HCT116 (cell line): ENCODE measurements around the gene SLC39A5. TPM values are rescaled to one million over a fixed set of nuclear protein-coding genes. Genes with fewer than 3 reads are reported as not detected.
A peak's percentile ranks its signal among the peaks of the same experiment; 100 is the strongest.

ENCODE experiments used
- ATAC-seq: fragments of 200-7000 bp; cut with Tn5 transposase; 2 replicates; pipeline ENCODE4 v1.9.1; 2020; ENCODE audit warnings: mild to moderate bottlenecking, moderate library complexity
- BruUV-seq: library from RNA; stranded (reverse); fragments of 400-500 nt; replicated peaks from 2 replicates; lab custom pipeline; 2021; lab: Mats Ljungman, UMichigan
- CTCF ChIA-PET: fragments of 300-600 bp; sonication (Branson Sonifier 250); formaldehyde crosslinking; loops from one replicate; lab custom pipeline; 2021; ENCODE audit warnings: antibody characterized with exemption; lab: Charles Lee
- POLR2A ChIA-PET: fragments of 300-600, 350-600 bp; sonication (Branson Sonifier 250); formaldehyde crosslinking; loops from one replicate; lab custom pipeline; 2021; ENCODE audit warnings: antibody characterized with exemption; lab: Charles Lee
- RAD21 ChIA-PET, 2 experiments: fragments of 300-600 bp; sonication (Branson Sonifier 250); formaldehyde crosslinking; loops; one replicate each; lab custom pipeline; 2023; ENCODE audit warnings: low total read pairs in 2 of 2; ENCODE audit not compliant: uncharacterized antibody in 2 of 2, unreplicated experiment in 2 of 2, low non-redundant PET in 1 of 2; lab: Charles Lee
- DNase-seq: peaks from one replicate; pipeline ENCODE4 v3.0.0-alpha.2; 2010; ENCODE audit warnings: low read depth, low spot score
- H2AFZ ChIP-seq: fragments of 200-600 bp; shearing (Covaris generic), sonication (generic); 2 replicates; pipeline ENCODE4 v1.6.1; 2017; ENCODE audit warnings: low read depth, mixed run types, mixed read lengths, antibody characterized with exemption, low read length; ENCODE audit not compliant: poor library complexity, severe bottlenecking
- H3K27ac ChIP-seq: 2 replicates; pipeline ENCODE4 v1.5.1; 2012; ENCODE audit warnings: low read depth, low read length
- H3K27me3 ChIP-seq: fragments of 200-600 bp; sonication (generic); 2 replicates; pipeline ENCODE4 v1.6.1; 2016; ENCODE audit warnings: mixed run types, low read length, mixed read lengths; ENCODE audit not compliant: insufficient read depth
- H3K36me3 ChIP-seq, 2 experiments: fragments of 200-500 bp in 1 of 2; fragments of 200-600 bp in 1 of 2; sonication (Bioruptor generic) in 1 of 2; sonication (generic) in 1 of 2; 2 replicates each; pipeline versions ENCODE4 v1.5.1 to v1.6.1; 2014 to 2016; ENCODE audit warnings: low read length in 2 of 2, inconsistent platforms in 1 of 2, mixed read lengths in 1 of 2, mixed run types in 1 of 2; ENCODE audit not compliant: insufficient read depth in 2 of 2, control insufficient read depth in 1 of 2
- H3K4me1 ChIP-seq, 2 experiments: fragments of 200-600 bp in 1 of 2; sonication (generic) in 1 of 2; 2 replicates each; pipeline versions ENCODE4 v1.5.1 to v1.6.1; 2012 to 2017; ENCODE audit warnings: low read length in 2 of 2, inconsistent platforms in 1 of 2, mild to moderate bottlenecking in 1 of 2, mixed read lengths in 1 of 2, mixed run types in 1 of 2, moderate library complexity in 1 of 2; ENCODE audit not compliant: insufficient read depth in 2 of 2, control insufficient read depth in 1 of 2
- H3K4me2 ChIP-seq: fragments of 200-600 bp; sonication (generic); 2 replicates; pipeline ENCODE4 v1.6.1; 2017; ENCODE audit warnings: mixed run types, low read length, mixed read lengths
- H3K4me3 ChIP-seq, 2 experiments: fragments of 200-600 bp in 1 of 2; sonication (generic) in 1 of 2; replicated peaks in 1 of 2; 2 replicates each; pipeline ENCODE4 v1.5.1; 2011 to 2016; ENCODE audit warnings: low read length in 2 of 2, control low read depth in 1 of 2, low read depth in 1 of 2, mild to moderate bottlenecking in 1 of 2, mixed read lengths in 1 of 2, mixed run types in 1 of 2
- H3K79me2 ChIP-seq: fragments of 200-600 bp; sonication (generic); 2 replicates; pipeline ENCODE4 v1.6.1; 2017; ENCODE audit warnings: mild to moderate bottlenecking, mixed run types, low read length, moderate library complexity, mixed read lengths; ENCODE audit not compliant: insufficient read depth
- H3K9ac ChIP-seq: fragments of 200-600 bp; sonication (generic); 2 replicates; pipeline ENCODE4 v1.6.1; 2016; ENCODE audit warnings: low read length, mixed read lengths
- H3K9me2 ChIP-seq: fragments of 200-600 bp; sonication (generic), shearing (Covaris generic); 2 replicates; pipeline ENCODE4 v1.6.1; 2017; ENCODE audit warnings: mixed run types, mild to moderate bottlenecking, moderate library complexity; ENCODE audit not compliant: insufficient read depth
- H3K9me3 ChIP-seq, 2 experiments: fragments of 200-500 bp in 1 of 2; fragments of 200-600 bp in 1 of 2; sonication (Bioruptor generic) in 1 of 2; sonication (generic) in 1 of 2; 2 replicates each; pipeline ENCODE4 v1.6.1; 2014 to 2017; ENCODE audit warnings: low read length in 2 of 2, mixed read lengths in 2 of 2, inconsistent platforms in 1 of 2, low read depth in 1 of 2, mild to moderate bottlenecking in 1 of 2, mixed run types in 1 of 2, moderate library complexity in 1 of 2; ENCODE audit not compliant: control insufficient read depth in 1 of 2, insufficient read depth in 1 of 2
- H4K20me1 ChIP-seq: fragments of 200-600 bp; sonication (generic), shearing (Covaris generic); 2 replicates; pipeline ENCODE4 v1.6.1; 2017; ENCODE audit warnings: mixed run types, mild to moderate bottlenecking, moderate library complexity; ENCODE audit not compliant: insufficient read depth
- ATF3 ChIP-seq: IDR thresholded peaks from 2 replicates; pipeline ENCODE4 v1.6.1; 2012
- CBX3 ChIP-seq: IDR thresholded peaks from 2 replicates; pipeline ENCODE4 v1.6.1; 2012; ENCODE audit warnings: low read depth
- ELF1 ChIP-seq: IDR thresholded peaks from 2 replicates; pipeline ENCODE4 v1.6.1; 2012; ENCODE audit warnings: low read depth, borderline replicate concordance
- EZH2 ChIP-seq: fragments of 200-600 bp; sonication (generic); IDR thresholded peaks from 2 replicates; pipeline ENCODE4 v1.6.1; 2017; ENCODE audit warnings: antibody characterized with exemption, mixed run types
- EZH2phosphoT487 ChIP-seq: fragments of 200-600 bp; IDR thresholded peaks from 2 replicates; pipeline ENCODE4 v1.6.1; 2018; ENCODE audit warnings: antibody characterized with exemption, borderline replicate concordance
- POLR2A ChIP-seq: IDR thresholded peaks from 2 replicates; pipeline ENCODE4 v1.7.0; 2011; ENCODE audit warnings: borderline replicate concordance; ENCODE audit not compliant: insufficient read depth, insufficient read length; ENCODE audit errors: extremely low read depth
- POLR2AphosphoS5 ChIP-seq: IDR thresholded peaks from 2 replicates; pipeline ENCODE4 v1.6.1; 2011; ENCODE audit warnings: mild to moderate bottlenecking, low read depth, low read length, moderate library complexity
- RAD21 ChIP-seq: IDR thresholded peaks from 2 replicates; pipeline ENCODE4 v1.6.1; 2012; ENCODE audit warnings: low read depth, mild to moderate bottlenecking
- SIN3A ChIP-seq: IDR thresholded peaks from 2 replicates; pipeline ENCODE4 v1.6.1; 2012; ENCODE audit warnings: low read depth
- SP1 ChIP-seq: IDR thresholded peaks from 2 replicates; pipeline ENCODE4 v1.6.1; 2012; ENCODE audit warnings: low read depth
- TCF7L2 ChIP-seq: IDR thresholded peaks from 2 replicates; pipeline ENCODE4 v1.7.0; 2011; ENCODE audit warnings: borderline replicate concordance, inconsistent platforms; ENCODE audit not compliant: insufficient read depth, insufficient read length; ENCODE audit errors: extremely low read depth
- ZBTB33 ChIP-seq: IDR thresholded peaks from 2 replicates; pipeline ENCODE4 v1.6.1; 2011; ENCODE audit warnings: mild to moderate bottlenecking, low read length, moderate library complexity; ENCODE audit not compliant: insufficient replicate concordance; ENCODE audit errors: extremely low read depth
- intact Hi-C: fragments of 100-400 bp; cut with micrococcal nuclease; formaldehyde crosslinking; loops from 2 replicates; pipeline ENCODE4 v1.10.0; 2022
- total RNA-seq: library from RNA; stranded (reverse); gene quantifications from one replicate; pipeline ENCODE4 v1.2.1, GENCODE V29; 2021; ENCODE audit not compliant: unreplicated experiment
- TF ChIP-seq, protein P1 (sequence below): IDR thresholded peaks from 2 replicates; pipeline ENCODE4 v1.6.1; 2012

SLC39A5 gene
- total RNA-seq, 1 experiment from 2014 or later: 0.66 TPM

- CTCF ChIA-PET: interaction anchor here (2.4 to 2.6 kb wide), 2 partner anchors 10 to 105 kb away, joined by 10 to 11 read pairs; partner anchors contain the start of gene ZC3H10
- RAD21 ChIA-PET: no interaction called here
- H3K4me2 ChIP-seq: peak overlapping the region; percentile 94
- H3K27me3 ChIP-seq: no peaks in the 10 kb centered on the region
- H3K4me3 ChIP-seq: peak overlapping the region; percentile 35 to 91
- H4K20me1 ChIP-seq: no peaks in the 10 kb centered on the region
- no peaks in the 10 kb centered on the region for H3K9me2 ChIP-seq
- TF ChIP-seq SIN3A (0 out of 2 replicates have a peak, but pooled peaks have one; percentile 38), POLR2A (peak; percentile 22), ATF3 (no peak)
- H3K9me3 ChIP-seq: no peaks in the 10 kb centered on the region
- H3K4me1 ChIP-seq: peaks cover 8 to 35% of the 10 kb centered on the region in 2 experiments; a peak in 3 of 4 replicates
- ATAC-seq: peak; percentile 20
- H3K79me2 ChIP-seq: peaks cover 15% of the 10 kb centered on the region
- POLR2A ChIA-PET: interaction anchor here (1.2 kb wide), 1 partner anchor 34 kb away, joined by 3 read pairs; the partner anchor contains the start of gene SMARCC2
- intact Hi-C loops: loop anchor here (1.0 to 5.0 kb wide), 3 partner anchors 17 to 104 kb away; partner anchors contain the start of gene ANKRD52
- H3K27ac ChIP-seq: peak overlapping the region; percentile 82
- BruUV-seq: no TSS peak
- peak overlapping the region; percentile 52 for H2AFZ ChIP-seq
- no peaks in the 10 kb centered on the region for H3K36me3 ChIP-seq
- DNase-seq: no peak
- peak overlapping the region; percentile 83 for H3K9ac ChIP-seq
Observed at GRCh38 chr12:56223571-56224101, 6.2 kb upstream of the SLC39A5 start.

DNA sequence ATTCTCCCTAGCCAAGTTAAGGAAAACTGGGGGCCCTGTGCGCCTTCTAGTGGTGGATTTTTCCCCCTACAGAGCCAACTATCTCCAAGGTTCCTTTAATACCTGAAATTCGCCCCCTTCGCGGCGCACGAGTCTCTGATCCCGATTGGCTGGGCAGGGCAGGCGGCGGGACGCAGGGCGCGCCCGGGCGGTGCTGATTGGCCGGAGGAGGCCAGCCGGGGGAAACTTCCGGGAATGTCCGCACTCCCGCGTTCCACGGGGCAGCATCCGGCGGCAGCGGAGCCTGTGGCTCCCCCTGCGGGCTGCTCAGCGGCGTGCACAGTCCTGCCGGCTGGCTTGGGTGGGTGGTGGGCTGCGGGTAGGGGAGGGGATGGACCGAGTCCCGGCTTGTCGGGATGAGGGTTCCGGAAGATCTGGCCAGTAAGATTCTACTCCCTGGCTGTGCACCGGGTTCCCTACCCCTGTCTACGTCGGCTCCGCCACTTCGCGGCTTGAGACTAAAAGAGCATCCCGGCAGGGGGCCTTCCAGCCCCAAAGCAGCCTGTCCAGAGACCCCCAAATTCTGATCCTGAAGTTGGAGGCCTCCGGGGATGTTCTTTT, 5.6 kb upstream of the SLC39A5 start, which contains the start of gene NABP2:
Gene NABP2, plus strand, starts transcription at position 241 of the 600 bp plus-strand sequence. CDS start 515 bp downstream, outside the sequence.
- POLR2A ChIA-PET: no interaction called here
- Histone ChIP-seq H3K4me2 (peak within 1 kb of the TSS; percentile 94), H3K4me3 (peak within 1 kb of the TSS; percentile 85 to 91), H3K9me3 (no peaks in the 10 kb centered on the region), H2AFZ (peak within 1 kb of the TSS; percentile 56), H3K36me3 (no peaks in the 10 kb centered on the region), H3K9ac (peak within 1 kb of the TSS; percentile 83), H3K27ac (peak within 1 kb of the TSS; percentile 82), H3K27me3 (no peaks in the 10 kb centered on the region), H3K4me1 (peaks cover 8 to 35% of the 10 kb centered on the region in 2 experiments; a peak in 3 of 4 replicates), H4K20me1 (no peaks in the 10 kb centered on the region), H3K79me2 (peaks cover 15% of the 10 kb centered on the region), H3K9me2 (no peaks in the 10 kb centered on the region)
- intact Hi-C loops: loop anchor here (1.0 to 5.0 kb wide), 3 partner anchors 17 to 105 kb away; partner anchors contain the start of gene ANKRD52
- CTCF ChIA-PET: no interaction called here
- RAD21 ChIA-PET: no interaction called here
- no TSS peak for BruUV-seq
- ATAC-seq (peak; percentile 80), DNase-seq (peak; percentile 94)
- TF ChIP-seq ELF1 (no peak; the same call in 1 of the 2 replicates), ZBTB33 (peak; percentile 27), EZH2 (no peak), RAD21 (peak; percentile 74), EZH2phosphoT487 (no peak), SP1 (peak; percentile 96), POLR2AphosphoS5 (peak; percentile 68), TCF7L2 (peak; percentile 47), CBX3 (peak; percentile 74), ATF3 (no peak), SIN3A (peak; percentile 38; the same call in 1 of the 2 replicates)
- TF ChIP-seq, protein P1, sequence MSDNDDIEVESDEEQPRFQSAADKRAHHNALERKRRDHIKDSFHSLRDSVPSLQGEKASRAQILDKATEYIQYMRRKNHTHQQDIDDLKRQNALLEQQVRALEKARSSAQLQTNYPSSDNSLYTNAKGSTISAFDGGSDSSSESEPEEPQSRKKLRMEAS: peak; percentile 87
